Caco-2 (cell line): ENCODE measurements around the gene GRK5. TPM values are rescaled to one million over a fixed set of nuclear protein-coding genes. Genes with fewer than 3 reads are reported as not detected.

ENCODE experiments used
- BruUV-seq: library from RNA; stranded (reverse); fragments of 400-500 nt; replicated peaks from 2 replicates; lab custom pipeline; 2021; lab: Mats Ljungman, UMichigan
- CTCF ChIA-PET: fragments of 300-600 bp; sonication (Branson Sonifier 250); formaldehyde crosslinking; loops from one replicate; lab custom pipeline; 2022; ENCODE audit warnings: antibody characterized with exemption; lab: Charles Lee
- POLR2A ChIA-PET: fragments of 300-600 bp; sonication (Branson Sonifier 250); formaldehyde crosslinking; loops from one replicate; lab custom pipeline; 2022; ENCODE audit warnings: antibody characterized with exemption; lab: Charles Lee
- DNase-seq, 2 experiments: peaks; one replicate each; pipeline versions ENCODE4 v3.0.0 to v3.0.0-alpha.2; 2020 to 2022
- H3K27me3 ChIP-seq: replicated peaks from 2 replicates; pipeline ENCODE4 v1.6.0; 2011; ENCODE audit warnings: low read length; ENCODE audit not compliant: control insufficient read depth, insufficient read depth
- H3K36me3 ChIP-seq: 2 replicates; pipeline ENCODE4 v1.5.1; 2011; ENCODE audit warnings: low read length; ENCODE audit not compliant: control insufficient read depth, insufficient read depth
- H3K4me1 ChIP-seq: fragments of 250-450 bp; sonication (Bioruptor Pico); 2 replicates; pipeline ENCODE4 v1.5.1; 2020; ENCODE audit warnings: mild to moderate bottlenecking
- H3K4me3 ChIP-seq: 2 replicates; pipeline ENCODE4 v1.5.1; 2011; ENCODE audit warnings: low read depth, mild to moderate bottlenecking, control low read depth, low read length
- H3K9me3 ChIP-seq: fragments of 250-450 bp; sonication (Bioruptor Pico); 2 replicates; pipeline ENCODE4 v1.5.1; 2020; ENCODE audit warnings: mild to moderate bottlenecking, moderate library complexity
- H3K27ac Mint-ChIP-seq: one replicate; pipeline ENCODE4 v1.8.0; 2022; ENCODE audit warnings: mixed read lengths; ENCODE audit not compliant: unreplicated experiment
- H3K27me3 Mint-ChIP-seq: one replicate; pipeline ENCODE4 v1.8.0; 2022; ENCODE audit warnings: mixed read lengths; ENCODE audit not compliant: insufficient read depth, unreplicated experiment
- H3K36me3 Mint-ChIP-seq: one replicate; pipeline ENCODE4 v1.8.0; 2022; ENCODE audit warnings: mild to moderate bottlenecking, mixed read lengths; ENCODE audit not compliant: insufficient read depth, unreplicated experiment
- H3K4me1 Mint-ChIP-seq: one replicate; pipeline ENCODE4 v1.8.0; 2022; ENCODE audit warnings: low read depth, mixed read lengths; ENCODE audit not compliant: unreplicated experiment
- H3K4me3 Mint-ChIP-seq: one replicate; pipeline ENCODE4 v1.8.0; 2022; ENCODE audit warnings: mild to moderate bottlenecking, moderate library complexity, mixed read lengths; ENCODE audit not compliant: unreplicated experiment
- H3K9me3 Mint-ChIP-seq: one replicate; pipeline ENCODE4 v1.8.0; 2022; ENCODE audit warnings: mixed read lengths; ENCODE audit not compliant: unreplicated experiment
- CTCF ChIP-seq, 2 experiments: fragments of 200-600 bp in 1 of 2; IDR thresholded peaks; 1 replicate in 1 of 2; 2 replicates in 1 of 2; pipeline versions ENCODE4 v1.5.1 to v1.8.0; 2011 to 2022; ENCODE audit warnings: antibody characterized with exemption in 1 of 2, control low read depth in 1 of 2, inconsistent platforms in 1 of 2, low read depth in 1 of 2, low read length in 1 of 2, mild to moderate bottlenecking in 1 of 2, moderate library complexity in 1 of 2; ENCODE audit not compliant: insufficient read depth in 1 of 2, severe bottlenecking in 1 of 2, unreplicated experiment in 1 of 2
- intact Hi-C: fragments of 100-400 bp; cut with micrococcal nuclease; formaldehyde crosslinking; loops from one replicate; pipeline ENCODE4 v1.10.0; 2022; ENCODE audit not compliant: unreplicated experiment
- total RNA-seq: library from RNA; stranded (reverse); gene quantifications from 2 replicates; pipeline ENCODE4 v1.2.3, GENCODE V29; 2022

The GRK5 gene
- total RNA-seq, 1 experiment from 2014 or later: 7.7 TPM

DNA sequence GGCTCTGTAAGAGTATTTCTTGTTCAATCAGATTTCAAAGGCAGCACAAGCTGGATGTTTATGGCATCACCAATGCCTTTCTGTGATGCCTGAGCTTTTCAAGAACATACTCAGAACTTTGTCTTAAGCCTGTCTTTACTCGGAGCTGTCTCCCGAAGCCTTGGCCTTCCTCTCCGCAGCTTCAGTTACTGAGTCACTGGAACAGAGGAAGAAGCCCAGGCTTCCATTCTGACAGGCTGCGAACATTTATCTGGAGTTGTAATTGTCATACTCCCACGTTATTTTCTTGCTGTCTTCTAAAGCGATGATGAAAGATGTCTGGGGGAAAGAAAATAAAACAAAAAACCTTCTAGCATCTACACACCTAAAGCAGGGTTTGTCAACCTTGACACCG is 43.9 kb downstream of the GRK5 start:
- no peak overlapping the region for H3K4me3 Mint-ChIP-seq
- CTCF ChIA-PET: interaction anchor here (1.2 kb wide), 1 partner anchor 20 kb away, joined by 3 read pairs; no protein-coding TSS in a partner anchor

DNA sequence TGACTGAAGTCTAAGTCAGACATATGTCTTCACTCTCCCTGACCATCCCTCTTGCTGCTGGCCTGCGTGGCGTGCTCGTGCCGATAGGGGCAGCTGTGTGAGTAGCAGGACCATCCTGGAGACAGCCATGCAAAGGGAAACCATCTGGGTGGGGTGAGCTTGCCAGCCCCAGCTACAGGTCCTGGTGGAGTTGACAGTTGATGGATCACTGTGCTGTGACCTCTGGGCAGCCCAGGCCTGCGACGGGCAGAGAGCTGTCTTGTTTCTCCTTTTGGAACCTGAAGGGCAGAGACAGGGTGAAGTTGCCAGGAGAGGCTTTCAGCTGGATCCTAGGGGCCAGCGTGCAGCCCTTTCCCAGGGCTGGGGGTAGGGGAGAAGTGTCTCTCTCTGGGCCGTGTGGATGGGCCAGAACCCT is 44.7 kb downstream of the GRK5 start:
- peaks cover 50% of the 10 kb centered on the region for H3K4me1 ChIP-seq
- Mint-ChIP-seq H3K9me3 (no peaks in the 10 kb centered on the region), H3K27me3 (no peaks in the 10 kb centered on the region), H3K36me3 (peaks cover 5% of the 10 kb centered on the region), H3K4me3 (no peak overlapping the region), H3K4me1 (peaks cover 36% of the 10 kb centered on the region), H3K27ac (peak overlapping the region; percentile 94)
- no peak overlapping the region for H3K4me3 ChIP-seq
- no peaks in the 10 kb centered on the region for H3K36me3 ChIP-seq
- no peak for TF ChIP-seq CTCF (IDR thresholded peaks at IDR 0.05; ENCODE audit: insufficient read depth in 1 of 2, low read depth in 1 of 2, low read length in 1 of 2, severe bottlenecking in 1 of 2, unreplicated experiment in 1 of 2)
- no peaks in the 10 kb centered on the region for H3K27me3 ChIP-seq
- no peak for DNase-seq
- ChIA-PET POLR2A (interaction anchor here (0.7 kb wide), 1 partner anchor 134 kb away, joined by 5 read pairs; no protein-coding TSS in a partner anchor), CTCF (interaction anchor here (0.5 to 2.8 kb wide), 3 partner anchors 9 to 150 kb away, joined by 7 to 21 read pairs (median 8); partner anchors contain the start of gene GRK5)
- intact Hi-C loops: loop anchor here (2.0 to 5.0 kb wide), 2 partner anchors 45 to 65 kb away; partner anchors contain the start of gene GRK5
- no TSS peak for BruUV-seq
- H3K9me3 ChIP-seq: no peaks in the 10 kb centered on the region

More for the DNA sequence above, 43.9 kb downstream of the GRK5 start:
- Mint-ChIP-seq H3K27me3 (no peaks in the 10 kb centered on the region), H3K27ac (peak overlapping the region; percentile 94), H3K9me3 (no peaks in the 10 kb centered on the region), H3K4me1 (peaks cover 41% of the 10 kb centered on the region), H3K36me3 (peaks cover 5% of the 10 kb centered on the region)
- DNase-seq: no peak
- Histone ChIP-seq H3K4me1 (peaks cover 54% of the 10 kb centered on the region), H3K4me3 (no peak overlapping the region), H3K27me3 (no peaks in the 10 kb centered on the region), H3K36me3 (no peaks in the 10 kb centered on the region), H3K9me3 (no peaks in the 10 kb centered on the region)
- no peak for TF ChIP-seq CTCF (IDR thresholded peaks at IDR 0.05; ENCODE audit: insufficient read depth in 1 of 2, low read depth in 1 of 2, low read length in 1 of 2, severe bottlenecking in 1 of 2, unreplicated experiment in 1 of 2)
- BruUV-seq: no TSS peak
- POLR2A ChIA-PET: no interaction called here
- intact Hi-C loops: loop anchor here (5.0 kb wide), 1 partner anchor 66 kb away; no protein-coding TSS in a partner anchor

GRCh38 chr10:119252470-119253151 is 45.2 kb downstream of the GRK5 start:
- intact Hi-C loops: loop anchor here (1.0 to 5.0 kb wide), 3 partner anchors 9 to 65 kb away; partner anchors contain the start of gene GRK5
- H3K27me3 ChIP-seq: no peaks in the 10 kb centered on the region
- H3K27ac Mint-ChIP-seq: peak overlapping the region; percentile 94
- no peaks in the 10 kb centered on the region for H3K36me3 ChIP-seq
- TF ChIP-seq CTCF (IDR thresholded peaks at IDR 0.05; ENCODE audit: insufficient read depth in 1 of 2, low read depth in 1 of 2, low read length in 1 of 2, severe bottlenecking in 1 of 2, unreplicated experiment in 1 of 2): no peak
- BruUV-seq: no TSS peak
- no peaks in the 10 kb centered on the region for H3K27me3 Mint-ChIP-seq
- peak overlapping the region; percentile 52 for H3K4me3 Mint-ChIP-seq
- H3K4me1 Mint-ChIP-seq: peaks cover 35% of the 10 kb centered on the region
- ChIA-PET POLR2A (interaction anchor here (0.7 to 1.1 kb wide), 3 partner anchors 18 to 134 kb away, joined by 5 to 9 read pairs (median 9); partner anchors contain the start of gene GRK5), CTCF (interaction anchor here (0.6 to 2.8 kb wide), 11 partner anchors 9 to 53 kb away, joined by 3 to 21 read pairs (median 5); partner anchors contain the start of gene GRK5)
- peaks cover 47% of the 10 kb centered on the region for H3K4me1 ChIP-seq
- peaks cover 5% of the 10 kb centered on the region for H3K36me3 Mint-ChIP-seq
- no peaks in the 10 kb centered on the region for H3K9me3 Mint-ChIP-seq
- no peaks in the 10 kb centered on the region for H3K9me3 ChIP-seq
- H3K4me3 ChIP-seq: no peak overlapping the region
- DNase-seq: no peak
